ENCODE data around the gene RPAP3.

The RPAP3 gene

GRCh38 chr12:47732504-47732903 lies 26.7 kb upstream of the RPAP3 start:
- no peak for DNase-seq (ENCODE audit: low read depth)
- TF ChIP-seq CTCF (conservative IDR thresholded peaks at IDR 0.05; ENCODE audit: low read depth, low read length): no peak
- H3K4me3 ChIP-seq (ENCODE audit: low read length): no peak overlapping the region

- TF ChIP-seq CTCF (conservative IDR thresholded peaks at IDR 0.05; ENCODE audit: low read depth, low read length): no peak
- H3K4me3 ChIP-seq (ENCODE audit: low read length): no peak overlapping the region
- no peak for DNase-seq (ENCODE audit: low read depth)
These were observed 25.9 kb upstream of the RPAP3 start for GRCh38 chr12:47731723-47732122.

DNA sequence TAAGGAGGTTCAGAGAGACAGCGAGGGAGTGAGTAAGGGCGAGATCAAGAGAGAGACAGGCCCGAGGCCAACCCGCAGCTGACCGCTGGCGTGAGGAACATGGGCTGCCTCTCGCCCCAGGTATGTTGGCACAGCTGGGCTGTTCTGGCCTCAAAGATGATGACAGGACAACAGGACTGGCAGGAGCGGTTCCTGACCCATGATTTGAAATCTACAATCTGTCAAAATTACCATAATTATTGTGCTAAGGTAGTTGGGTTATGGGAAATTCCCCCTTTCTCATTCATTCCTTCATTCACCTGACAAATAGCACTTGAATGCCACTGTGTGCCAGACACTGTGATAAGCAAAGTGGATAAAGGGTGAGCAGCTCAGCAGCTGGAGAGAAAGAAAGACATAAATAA lies 24.5 kb upstream of the RPAP3 start:
- TF ChIP-seq CTCF (conservative IDR thresholded peaks at IDR 0.05; ENCODE audit: low read depth, low read length): no peak
- no peak for DNase-seq (ENCODE audit: low read depth)
- no peak overlapping the region for H3K4me3 ChIP-seq (ENCODE audit: low read length)

DNA sequence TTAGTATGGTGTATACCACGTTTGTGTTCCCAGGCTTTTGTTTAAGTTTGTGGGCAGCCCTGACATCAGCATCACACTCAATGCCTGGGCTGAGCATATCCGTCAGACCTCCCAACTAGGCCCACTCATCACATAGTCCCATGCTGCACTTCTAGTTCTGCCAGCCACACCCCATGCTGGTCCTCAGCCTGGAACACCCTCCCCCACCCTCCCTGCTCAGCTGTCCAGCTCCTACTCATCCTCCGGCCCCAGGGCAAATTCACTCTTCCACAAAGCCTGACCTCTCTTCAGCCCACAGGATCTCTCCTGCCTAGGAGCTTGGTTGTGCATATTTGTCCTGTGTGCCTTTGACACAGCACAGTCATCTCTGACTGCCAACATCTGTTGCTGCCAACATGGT lies 23.4 kb upstream of the RPAP3 start:
- DNase-seq (ENCODE audit: low read depth): no peak
- H3K4me3 ChIP-seq (ENCODE audit: low read length): no peak overlapping the region
- TF ChIP-seq CTCF (conservative IDR thresholded peaks at IDR 0.05; ENCODE audit: low read depth, low read length): no peak

DNA sequence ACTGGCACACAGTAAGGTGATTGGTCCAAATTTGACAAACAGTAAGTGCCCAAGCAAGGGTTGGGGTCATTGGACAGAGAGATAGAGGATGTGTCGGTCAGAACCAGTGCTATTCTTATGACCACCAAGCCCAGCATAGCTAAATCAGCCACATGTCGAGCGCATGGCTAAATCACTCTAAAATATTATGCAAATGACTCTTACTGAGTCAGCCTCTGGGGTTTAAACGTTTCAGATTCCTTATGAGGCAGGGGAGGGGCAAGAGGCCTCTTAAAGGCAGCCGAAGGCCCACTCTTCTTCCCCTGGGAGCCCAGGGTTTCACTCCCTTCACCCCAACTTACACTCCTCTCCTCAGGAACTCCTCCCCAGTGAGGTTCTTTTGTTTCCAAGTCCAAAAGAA lies 20.1 kb upstream of the RPAP3 start:
- TF ChIP-seq CTCF (conservative IDR thresholded peaks at IDR 0.05; ENCODE audit: low read depth, low read length): no peak
- no peak overlapping the region for H3K4me3 ChIP-seq (ENCODE audit: low read length)
- peak; percentile 36 for DNase-seq (ENCODE audit: low read depth)

DNA sequence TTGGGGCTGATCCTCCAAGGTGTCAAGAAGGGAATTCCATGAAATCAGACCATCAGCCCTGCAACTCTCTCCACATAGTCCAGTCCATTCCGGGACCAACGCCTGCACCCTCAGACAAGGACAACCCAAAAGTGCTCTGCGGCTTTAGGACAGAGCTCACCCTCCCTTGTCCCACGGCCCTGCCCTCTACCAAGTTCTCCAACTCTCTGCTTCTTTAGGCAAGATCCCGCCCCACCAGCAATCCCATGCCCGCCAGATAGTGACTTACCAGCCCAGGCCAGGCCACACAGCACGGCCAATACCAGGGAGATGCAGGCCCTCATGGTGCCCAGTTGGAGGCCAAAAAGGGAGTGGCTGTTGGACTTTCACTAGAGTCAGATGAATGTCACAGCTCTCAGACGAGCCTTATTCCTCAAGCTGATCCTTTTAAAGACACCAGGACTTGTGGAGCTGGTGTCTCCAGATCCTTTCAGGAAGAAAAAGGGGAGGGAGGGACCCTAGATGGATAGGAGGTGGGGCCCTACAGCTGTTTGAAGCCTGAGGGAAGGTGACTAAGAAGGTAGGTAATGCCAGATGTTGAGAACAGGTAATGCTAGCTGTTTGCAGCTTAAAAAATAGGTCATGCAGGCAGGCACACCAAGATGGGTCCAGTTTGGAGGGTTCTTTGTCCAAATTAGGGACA lies 19.4 kb upstream of the RPAP3 start, which contains the start of gene ENDOU:
ENDOU (minus strand) TSS at position 400 of the 682 bp plus-strand sequence; CDS start at position 323, 77 bp downstream.
- no peak for DNase-seq (ENCODE audit: low read depth)
- H3K4me3 ChIP-seq (ENCODE audit: low read length): no peak within 1 kb of the TSS
- no peak for TF ChIP-seq CTCF (conservative IDR thresholded peaks at IDR 0.05; ENCODE audit: low read depth, low read length)

- no peak overlapping the region for H3K4me3 ChIP-seq (ENCODE audit: low read length)
- no peak for TF ChIP-seq CTCF (conservative IDR thresholded peaks at IDR 0.05; ENCODE audit: low read depth, low read length)
- no peak for DNase-seq (ENCODE audit: low read depth)
These were observed 17.3 kb upstream of the RPAP3 start for GRCh38 chr12:47722941-47723631.
